NCI-H2227 (cell line): ENCODE results near the gene BCORL1.

Experiments
- DNase-seq: peaks from one replicate; lab custom pipeline; 2025; ENCODE audit not compliant: unreplicated experiment; lab: John Stamatoyannopoulos, UW

Gene BCORL1

GRCh38 chrX:130090364-130090763, 107.9 kb downstream of the BCORL1 start:
- no peak for DNase-seq

GRCh38 chrX:130091980-130092522, 109.6 kb downstream of the BCORL1 start:
- no peak for DNase-seq

GRCh38 chrX:130093271-130093670, 110.8 kb downstream of the BCORL1 start:
- no peak for DNase-seq

- DNase-seq, result no peak
Measured at GRCh38 chrX:130094696-130095095, 112.3 kb downstream of the BCORL1 start.

- DNase-seq, result no peak
Measured at GRCh38 chrX:130095249-130096030, 113.0 kb downstream of the BCORL1 start.

GRCh38 chrX:130097507-130098209, 115.2 kb downstream of the BCORL1 start:
- DNase-seq, result no peak

GRCh38 chrX:130098210-130098552, 115.7 kb downstream of the BCORL1 start:
- DNase-seq, result no peak

GRCh38 chrX:130100180-130100579, 117.7 kb downstream of the BCORL1 start:
- DNase-seq, result no peak

GRCh38 chrX:130103605-130104004, 121.2 kb downstream of the BCORL1 start:
- peak; percentile 19 for DNase-seq

- DNase-seq, result no peak
Measured at GRCh38 chrX:130105244-130105643, 122.8 kb downstream of the BCORL1 start.

- DNase-seq, result peak; percentile 9
Measured at GRCh38 chrX:130106071-130106470, 123.6 kb downstream of the BCORL1 start.
